Posterior vena cava (tissue), 2 donors: ENCODE results near the gene DNAH11. TPM values are rescaled to one million over a fixed set of nuclear protein-coding genes. Genes with fewer than 3 reads are reported as not detected.

ENCODE experiments used
- DNase-seq: peaks from one replicate; pipeline ENCODE4 v3.0.0-alpha.2; 2020; ENCODE audit warnings: low spot score
- intact Hi-C, 2 donors: fragments of 100-400 bp; cut with DNase I; formaldehyde crosslinking; loops; one replicate each; pipeline versions ENCODE4 v1.14.1 to v1.14.2; 2022 to 2023
- total RNA-seq, 2 donors: library from RNA; stranded (reverse); fragmentation: NEBNext Ultra II Directional; extraction: Animal tissue kit (Norgen Biotek cat#: 25700); gene quantifications; one replicate each; pipeline ENCODE4 v1.2.1, GENCODE V29; 2021
- donor health status: DM: yes; HTN: yes; CAD: no.
- donor health status: DM: yes; HTN: yes; CAD: no.

Gene DNAH11
- total RNA-seq, 2 donors from 2014 or later = 0.51 to 0.81 TPM

DNA sequence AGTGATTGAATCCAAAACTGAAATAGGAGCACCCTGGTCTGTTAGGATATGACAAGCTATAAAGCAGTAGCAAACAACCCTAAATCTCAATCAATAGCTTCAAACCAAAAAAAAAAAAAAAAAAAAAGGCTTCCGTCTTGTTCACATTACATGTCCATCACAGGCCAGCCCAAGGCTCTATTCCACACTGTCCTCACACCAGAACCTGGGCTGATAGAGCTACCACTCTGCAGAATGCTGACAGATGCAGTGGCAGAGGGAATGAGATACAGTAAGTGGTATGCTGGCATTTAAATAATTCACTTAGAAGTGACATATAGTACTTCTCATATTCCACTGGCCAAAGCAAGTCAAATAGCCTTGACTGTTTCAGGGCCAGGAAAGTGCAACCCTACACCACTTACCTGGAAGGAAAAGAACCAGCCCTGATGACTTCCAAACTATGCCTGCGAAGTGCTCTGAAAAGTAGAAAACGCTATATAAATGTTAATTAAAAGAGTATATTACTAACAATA, 397.1 kb downstream of the DNAH11 start:
- DNase-seq = no peak
- intact Hi-C loops = no loop called here

DNA sequence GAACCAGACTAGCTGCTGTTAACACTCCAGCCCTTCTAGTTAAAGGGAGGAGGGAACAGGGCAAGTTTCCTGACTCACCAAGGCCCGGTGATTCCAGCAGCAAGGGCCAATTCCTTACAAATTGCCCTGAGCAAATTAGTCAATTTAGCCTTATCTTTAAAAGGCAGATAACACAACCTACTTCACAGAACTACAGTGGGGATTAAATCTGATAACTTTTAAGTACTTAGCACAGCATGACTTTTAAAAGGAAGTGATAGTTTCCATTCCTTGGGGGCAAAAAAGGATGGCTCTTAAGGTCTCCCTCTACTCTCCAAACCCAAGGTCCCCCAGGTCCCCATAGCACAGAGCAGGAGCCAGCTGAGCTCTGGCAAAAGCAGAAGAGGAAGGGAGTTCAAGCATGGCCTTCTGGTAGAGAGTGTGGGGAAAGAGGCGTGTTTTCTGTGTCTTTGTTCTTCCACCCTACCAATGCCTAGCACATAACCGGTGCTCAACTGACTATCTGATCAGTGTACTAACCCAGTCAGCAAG, 398.8 kb downstream of the DNAH11 start:
- DNase-seq = no peak
- intact Hi-C loops = no loop called here

DNA sequence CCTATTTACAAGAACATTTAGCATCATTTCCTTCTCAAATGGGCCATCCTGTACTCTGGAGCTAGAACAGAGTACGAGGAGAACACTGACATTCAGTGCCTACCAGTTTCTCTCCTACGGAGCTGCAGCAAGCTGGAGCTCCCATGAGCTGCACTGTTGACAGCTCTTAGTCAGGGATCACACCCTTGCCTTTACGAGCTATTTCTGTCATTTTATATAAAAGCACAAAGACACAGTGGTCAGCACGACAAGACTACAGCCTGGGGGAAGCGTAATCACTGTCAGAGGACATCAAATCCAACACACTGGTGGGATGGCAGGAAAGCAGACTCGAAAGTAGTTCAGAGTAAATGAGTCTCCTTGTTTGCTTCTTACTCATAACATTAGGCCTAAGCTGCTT, 400.1 kb downstream of the DNAH11 start:
- intact Hi-C loops = no loop called here
- DNase-seq = no peak

DNA sequence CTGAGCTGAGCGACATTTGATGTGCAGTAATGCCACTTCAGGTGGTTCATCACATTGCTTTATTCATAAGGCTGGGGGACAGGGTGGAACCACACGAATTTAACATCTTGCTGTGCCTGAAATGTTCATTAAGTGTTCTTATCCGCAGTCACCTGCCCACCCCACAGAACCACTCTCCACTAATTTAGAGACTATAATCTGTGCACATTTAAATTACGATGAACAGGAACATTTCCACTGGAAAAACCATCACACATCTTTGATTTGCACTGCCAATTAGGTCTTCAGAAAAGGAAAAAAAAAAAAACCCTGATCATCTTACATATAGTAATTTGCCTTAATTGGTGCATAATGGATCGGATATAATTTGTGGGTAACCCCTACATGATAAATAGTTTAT, 400.6 kb downstream of the DNAH11 start:
- no peak for DNase-seq
- intact Hi-C loops = no loop called here

DNA sequence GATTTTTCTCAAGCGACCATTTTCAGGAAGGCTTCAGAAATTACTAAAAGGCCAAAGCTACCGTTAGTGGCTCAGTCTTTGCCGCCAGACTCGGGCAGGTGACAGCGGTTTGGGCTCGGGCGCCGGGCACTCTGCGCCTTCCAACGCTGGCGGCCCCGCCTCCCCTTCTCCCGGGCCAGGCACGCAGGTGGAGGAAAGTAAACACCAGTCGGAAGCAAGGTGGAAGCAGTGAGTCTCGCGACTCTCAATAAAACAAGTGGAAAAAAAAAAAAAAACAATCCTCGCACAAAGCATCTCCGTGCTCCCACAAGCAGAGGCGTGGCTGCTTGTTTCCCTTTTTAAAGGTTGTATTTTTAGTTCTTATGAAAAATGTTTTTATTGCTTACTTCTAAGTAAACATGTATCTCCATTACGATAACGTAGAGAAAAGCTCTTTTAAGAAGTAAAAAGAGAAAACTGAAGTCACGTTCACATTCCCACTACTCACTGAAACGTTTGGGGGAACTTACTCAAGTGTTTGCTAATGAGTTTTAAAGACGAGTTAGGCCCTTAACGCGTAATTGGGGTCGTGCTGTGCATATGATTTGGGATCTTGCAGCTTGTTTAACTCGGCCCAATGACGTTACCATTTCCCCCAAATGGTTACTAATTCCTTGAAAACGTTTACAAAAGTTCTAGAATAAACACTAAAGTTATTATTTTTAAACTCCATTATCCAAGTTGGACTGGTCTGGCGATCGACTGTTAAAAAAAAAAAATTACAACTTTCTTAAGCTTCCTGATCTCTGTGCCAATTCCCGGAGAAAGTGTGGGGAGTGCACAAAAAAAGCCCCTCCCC, 402.0 kb downstream of the DNAH11 start:
- intact Hi-C loops = no loop called here
- no peak for DNase-seq

DNA sequence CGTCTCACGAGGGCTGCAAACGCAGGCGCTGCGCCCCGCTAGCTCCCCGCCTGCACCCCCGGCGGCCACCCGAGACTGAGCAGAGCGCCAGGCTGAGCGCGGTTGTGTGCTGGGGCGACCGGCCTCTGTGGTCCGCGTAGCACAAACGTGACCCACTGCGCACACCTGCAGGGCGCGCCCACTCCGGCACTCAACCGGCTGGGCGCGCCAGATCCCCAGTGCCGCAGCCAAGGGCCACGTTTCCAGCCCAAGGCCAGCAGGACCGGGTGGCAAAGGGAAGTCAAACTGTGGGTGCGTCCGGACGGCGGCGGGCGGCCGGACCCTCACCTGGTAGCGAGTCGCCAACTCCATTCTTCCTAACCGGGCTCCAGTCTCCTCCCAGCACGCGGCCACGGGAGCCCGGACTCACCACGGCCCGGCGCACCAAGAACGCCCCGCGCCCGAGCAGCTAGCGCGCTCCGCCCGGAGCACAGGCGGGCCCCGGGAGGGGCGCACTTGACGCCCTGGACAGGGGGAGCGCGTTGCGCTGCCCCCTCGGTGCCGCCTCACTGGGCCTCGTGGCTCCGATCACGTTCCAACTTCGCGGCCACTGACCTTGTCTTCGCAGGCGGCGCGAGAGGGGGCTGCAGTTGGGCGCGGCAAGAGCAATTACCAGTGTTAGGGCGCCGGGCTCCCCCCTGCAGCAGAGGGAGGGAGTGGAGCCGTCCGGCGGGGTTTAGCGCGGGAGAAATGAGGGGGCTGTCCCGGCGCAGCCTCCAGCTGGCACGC, 402.8 kb downstream of the DNAH11 start, which contains the start of gene CDCA7L:
TSS of gene CDCA7L (minus strand) at position 446 of the 768 bp plus-strand sequence. CDS start at position 351, 95 bp downstream.
- DNase-seq = peak; percentile 89
- intact Hi-C loops = no loop called here

DNA sequence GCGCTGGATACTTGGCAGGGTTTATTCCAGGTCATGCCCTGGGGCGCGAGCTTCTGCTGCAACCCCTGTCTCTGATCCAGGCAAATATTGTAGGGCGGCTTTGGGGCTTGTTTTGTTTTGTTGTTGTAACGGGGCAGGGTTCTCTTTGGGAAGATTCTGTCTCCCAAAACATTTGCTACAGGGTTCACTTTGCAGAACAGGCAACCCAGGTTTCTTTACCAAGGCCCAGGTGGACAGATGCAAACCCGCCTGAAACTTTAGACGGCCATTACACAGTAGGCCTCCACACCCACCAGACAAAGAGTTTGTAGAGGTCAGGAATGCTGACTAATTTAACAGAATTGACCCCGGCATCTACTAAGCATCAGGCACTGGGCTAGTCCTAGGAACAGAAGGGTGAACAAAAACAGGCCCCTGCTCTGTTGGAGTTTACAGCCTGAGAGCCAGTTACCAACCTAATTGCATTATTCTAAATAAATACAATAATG, 403.4 kb downstream of the DNAH11 start:
- no peak for DNase-seq
- intact Hi-C loops = no loop called here

DNA sequence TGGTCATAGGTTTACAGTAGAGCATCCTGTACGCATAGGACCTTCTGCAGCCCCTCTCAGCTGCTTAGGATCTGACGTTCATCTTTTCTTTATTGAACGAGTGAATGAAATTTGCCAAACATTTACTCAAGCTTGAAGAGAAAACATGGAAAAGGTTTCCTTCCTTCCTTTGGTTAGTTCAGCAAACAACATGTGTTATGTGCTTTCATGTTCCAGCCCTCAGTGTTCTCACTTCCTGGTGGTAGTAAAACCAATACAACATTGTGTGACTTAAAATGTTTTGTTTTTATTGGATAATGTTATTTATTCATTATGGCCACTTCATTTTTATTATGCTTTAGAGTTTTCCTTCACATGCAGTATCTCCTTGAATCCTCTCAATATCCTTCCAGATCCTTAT, 404.2 kb downstream of the DNAH11 start:
- no peak for DNase-seq
- intact Hi-C loops = no loop called here

DNA sequence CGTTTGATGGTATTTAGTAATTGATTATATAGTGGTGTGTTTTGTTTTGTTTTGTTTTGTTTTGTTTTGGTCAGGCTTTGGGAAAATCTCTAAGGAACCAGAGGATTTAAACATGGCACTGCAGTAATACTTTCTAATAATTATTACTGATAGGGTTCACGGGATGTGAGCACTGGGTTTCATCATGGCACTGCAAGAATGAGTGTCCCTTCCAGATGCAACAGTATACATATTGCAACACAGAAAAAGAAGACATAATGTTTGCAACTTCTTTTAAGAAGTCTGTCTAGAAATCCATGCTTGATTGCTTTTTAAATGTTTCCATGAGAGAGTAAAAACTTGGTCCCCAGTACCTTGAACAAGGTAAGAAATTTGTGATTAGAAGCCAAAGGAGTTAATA, 405.1 kb downstream of the DNAH11 start:
- DNase-seq = no peak
- intact Hi-C loops = no loop called here

DNA sequence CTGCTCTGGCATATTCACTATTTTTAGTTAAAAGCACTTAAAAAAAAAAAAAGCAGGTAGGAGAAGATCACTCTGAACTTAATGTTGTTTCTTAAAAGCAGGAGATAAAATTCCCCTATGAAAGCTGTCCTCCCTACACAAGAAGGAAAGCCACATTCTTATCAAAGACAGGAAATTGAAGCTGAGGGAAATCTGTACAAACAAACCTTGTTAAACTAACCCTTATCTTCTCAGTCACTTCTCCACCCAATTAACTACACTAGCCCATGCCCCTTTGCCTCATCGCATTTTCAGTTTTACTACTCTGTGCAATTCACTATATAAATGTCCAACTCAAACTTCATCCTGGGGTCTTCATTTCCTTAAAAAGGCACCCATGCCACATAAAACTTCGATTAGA, 405.5 kb downstream of the DNAH11 start:
- DNase-seq = no peak
- intact Hi-C loops = no loop called here

DNA sequence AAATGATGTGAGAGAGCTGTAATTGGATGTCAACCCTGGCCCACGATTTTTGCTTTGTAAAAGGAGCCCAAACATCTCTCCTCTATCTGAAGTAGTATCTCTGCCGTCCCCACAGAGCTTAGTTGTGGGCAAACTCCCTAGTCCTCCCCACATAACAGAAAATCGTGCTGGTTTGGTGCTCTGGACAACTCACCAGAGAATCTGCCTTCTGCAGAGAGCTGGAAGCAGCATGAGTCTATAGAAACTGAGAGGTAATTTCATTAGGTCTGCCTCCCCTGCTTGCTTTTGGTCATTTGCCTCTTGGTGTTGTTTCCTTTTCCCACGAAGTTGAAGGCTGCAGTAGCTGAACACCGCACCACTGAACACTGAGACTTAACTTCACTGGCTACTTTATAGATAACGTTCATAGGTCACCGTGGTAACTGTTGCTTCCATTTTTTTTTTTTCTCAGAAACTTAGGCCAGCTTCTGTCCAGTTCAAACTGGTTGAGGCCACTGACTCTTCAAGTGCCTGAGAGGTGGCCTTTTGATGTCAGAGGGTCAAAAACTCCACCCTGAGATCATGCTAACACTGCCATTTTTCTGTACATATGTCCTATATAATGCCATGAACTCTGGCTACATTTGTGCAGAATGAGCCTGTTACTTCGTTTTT, 406.2 kb downstream of the DNAH11 start:
- DNase-seq = no peak
- intact Hi-C loops = no loop called here

Other genes starting within 250 kb of the DNAH11 start
- gene SP4, start 115.0 kb upstream of the DNAH11 start, total RNA-seq = 1 to 10 TPM; 5.8 to 6.5 TPM